ENCODE results near the gene FAM107B. TPM values are rescaled to one million over a fixed set of nuclear protein-coding genes. Genes with fewer than 3 reads are reported as not detected.
A peak's percentile ranks its signal among the peaks of the same experiment; 100 is the strongest.

Gene FAM107B
- total RNA-seq, 5 donors from 2014 or later (not counting 1 experiment from before 2014, with no cell fraction given) = 175 to 298 (median 214) TPM

- DNase-seq (no peak), ATAC-seq (replicated peaks in 1 of 4) (no peak)
- H3K4me3 Mint-ChIP-seq = no peak overlapping the region
- H3K27me3 Mint-ChIP-seq = no peaks in the 10 kb centered on the region
- Histone ChIP-seq H3K36me3 (ENCODE audit: control insufficient read depth in 2 of 2, extremely low read depth in 1 of 2, insufficient read depth in 1 of 2, low read length in 1 of 2) (no peaks in the 10 kb centered on the region), H3K4me3 (ENCODE audit: control insufficient read depth in 1 of 2, extremely low read depth in 1 of 2, low read length in 1 of 2) (no peak overlapping the region), H3K9me3 (no peaks in the 10 kb centered on the region), H3K27me3 (replicated peaks in 1 of 2; ENCODE audit: control insufficient read depth in 2 of 2, extremely low read depth in 1 of 2, insufficient read depth in 2 of 2, low read length in 1 of 2) (no peaks in the 10 kb centered on the region), H3K4me1 (ENCODE audit: control insufficient read depth in 1 of 2, extremely low read depth in 1 of 2, insufficient read depth in 2 of 2, low read length in 2 of 2) (peaks cover 0 to 7% of the 10 kb centered on the region in 2 experiments), H3K27ac (ENCODE audit: low read length) (no peak overlapping the region)
- POLR2A ChIA-PET = no interaction called here
- no peaks in the 10 kb centered on the region for H3K9me3 Mint-ChIP-seq
- H3K36me3 Mint-ChIP-seq = no peaks in the 10 kb centered on the region
- 89% methylated on average over 3 of the region's 5 CpGs for WGBS (ENCODE audit: insufficient coverage)
- H3K27ac Mint-ChIP-seq = peak overlapping the region in 1 of 2 donors; percentile 52
- peaks cover 8 to 15% (median 8%) of the 10 kb centered on the region in 3 donors for H3K4me1 Mint-ChIP-seq
- CTCF ChIA-PET = interaction anchor here (0.6 to 1.1 kb wide), 8 partner anchors 44 to 609 kb away, joined by 3 to 6 read pairs (median 3); no protein-coding TSS in a partner anchor
Observed at GRCh38 chr10:14499601-14499904, 275.1 kb downstream of the FAM107B start.

GRCh38 chr10:14498326-14498725 lies 276.4 kb downstream of the FAM107B start:
- POLR2A ChIA-PET = interaction anchor here in 1 of 2 donors (0.7 kb wide), 1 partner anchor 12 kb away, joined by 3 read pairs; no protein-coding TSS in a partner anchor
- DNase-seq = no peak
- Histone ChIP-seq H3K36me3 (ENCODE audit: control insufficient read depth in 2 of 2, extremely low read depth in 1 of 2, insufficient read depth in 1 of 2, low read length in 1 of 2) (no peaks in the 10 kb centered on the region), H3K27me3 (replicated peaks in 1 of 2; ENCODE audit: control insufficient read depth in 2 of 2, extremely low read depth in 1 of 2, insufficient read depth in 2 of 2, low read length in 1 of 2) (no peaks in the 10 kb centered on the region), H3K4me1 (ENCODE audit: control insufficient read depth in 1 of 2, extremely low read depth in 1 of 2, insufficient read depth in 2 of 2, low read length in 2 of 2) (peaks cover 0 to 7% of the 10 kb centered on the region in 2 experiments), H3K27ac (ENCODE audit: low read length) (no peak overlapping the region), H3K9me3 (no peaks in the 10 kb centered on the region), H3K4me3 (ENCODE audit: control insufficient read depth in 1 of 2, extremely low read depth in 1 of 2, low read length in 1 of 2) (no peak overlapping the region)
- Mint-ChIP-seq H3K27ac (no peak overlapping the region), H3K4me1 (peaks cover 8 to 13% (median 8%) of the 10 kb centered on the region in 3 donors), H3K4me3 (no peak overlapping the region), H3K9me3 (no peaks in the 10 kb centered on the region), H3K36me3 (no peaks in the 10 kb centered on the region), H3K27me3 (no peaks in the 10 kb centered on the region)
- CTCF ChIA-PET = interaction anchor here (0.5 to 2.0 kb wide), 11 partner anchors 40 to 871 kb away, joined by 3 to 10 read pairs (median 4); no protein-coding TSS in a partner anchor
- ATAC-seq (replicated peaks in 1 of 4) = no peak
- WGBS (ENCODE audit: insufficient coverage) = no CpG with 5 or more reads among the region's 7 CpGs

GRCh38 chr10:14491811-14492210 lies 282.9 kb downstream of the FAM107B start:
- no peak overlapping the region for H3K27ac Mint-ChIP-seq
- Histone ChIP-seq H3K9me3 (no peaks in the 10 kb centered on the region), H3K4me1 (ENCODE audit: control insufficient read depth in 1 of 2, extremely low read depth in 1 of 2, insufficient read depth in 2 of 2, low read length in 2 of 2) (no peaks in the 10 kb centered on the region), H3K27ac (ENCODE audit: low read length) (no peak overlapping the region), H3K36me3 (ENCODE audit: control insufficient read depth in 2 of 2, extremely low read depth in 1 of 2, insufficient read depth in 1 of 2, low read length in 1 of 2) (no peaks in the 10 kb centered on the region), H3K4me3 (ENCODE audit: control insufficient read depth in 1 of 2, extremely low read depth in 1 of 2, low read length in 1 of 2) (no peak overlapping the region), H3K27me3 (replicated peaks in 1 of 2; ENCODE audit: control insufficient read depth in 2 of 2, extremely low read depth in 1 of 2, insufficient read depth in 2 of 2, low read length in 1 of 2) (peaks cover 0 to 4% of the 10 kb centered on the region in 2 experiments)
- POLR2A ChIA-PET = no interaction called here
- 80% methylated on average over 1 of the region's 5 CpGs for WGBS (ENCODE audit: insufficient coverage)
- no peak overlapping the region for H3K4me3 Mint-ChIP-seq
- H3K36me3 Mint-ChIP-seq = no peaks in the 10 kb centered on the region
- DNase-seq (no peak), ATAC-seq (replicated peaks in 1 of 4) (no peak)
- H3K9me3 Mint-ChIP-seq = no peaks in the 10 kb centered on the region
- H3K4me1 Mint-ChIP-seq = no peaks in the 10 kb centered on the region
- H3K27me3 Mint-ChIP-seq = peaks cover 8 to 13% of the 10 kb centered on the region in 2 donors
- CTCF ChIA-PET = interaction anchor here in 1 of 2 donors (0.7 kb wide), 1 partner anchor 346 kb away, joined by 3 read pairs; the partner anchor contains the start of genes CDNF, HSPA14 and MSANTD7

GRCh38 chr10:14489522-14490177 lies 285.0 kb downstream of the FAM107B start:
- no peak overlapping the region for H3K27ac Mint-ChIP-seq
- Histone ChIP-seq H3K27me3 (replicated peaks in 1 of 2; ENCODE audit: control insufficient read depth in 2 of 2, extremely low read depth in 1 of 2, insufficient read depth in 2 of 2, low read length in 1 of 2) (peaks cover 0 to 10% of the 10 kb centered on the region in 2 experiments), H3K9me3 (no peaks in the 10 kb centered on the region), H3K27ac (ENCODE audit: low read length) (no peak overlapping the region), H3K4me3 (ENCODE audit: control insufficient read depth in 1 of 2, extremely low read depth in 1 of 2, low read length in 1 of 2) (no peak overlapping the region), H3K36me3 (ENCODE audit: control insufficient read depth in 2 of 2, extremely low read depth in 1 of 2, insufficient read depth in 1 of 2, low read length in 1 of 2) (no peaks in the 10 kb centered on the region), H3K4me1 (ENCODE audit: control insufficient read depth in 1 of 2, extremely low read depth in 1 of 2, insufficient read depth in 2 of 2, low read length in 2 of 2) (no peaks in the 10 kb centered on the region)
- POLR2A ChIA-PET = no interaction called here
- CTCF ChIA-PET = no interaction called here
- H3K4me1 Mint-ChIP-seq = no peaks in the 10 kb centered on the region
- peaks cover 20% of the 10 kb centered on the region in 2 donors for H3K27me3 Mint-ChIP-seq
- no peaks in the 10 kb centered on the region for H3K36me3 Mint-ChIP-seq
- ATAC-seq (replicated peaks in 1 of 4) (no peak), DNase-seq (no peak)
- H3K9me3 Mint-ChIP-seq = no peaks in the 10 kb centered on the region
- H3K4me3 Mint-ChIP-seq = no peak overlapping the region
- WGBS (ENCODE audit: insufficient coverage) = no CpG with 5 or more reads among the region's 1 CpG

- Mint-ChIP-seq H3K36me3 (no peaks in the 10 kb centered on the region), H3K4me1 (no peaks in the 10 kb centered on the region), H3K27me3 (peaks cover 31 to 32% of the 10 kb centered on the region in 2 donors), H3K4me3 (no peak overlapping the region), H3K9me3 (no peaks in the 10 kb centered on the region), H3K27ac (no peak overlapping the region)
- no peak overlapping the region for H3K27ac ChIP-seq (ENCODE audit: low read length)
- no peaks in the 10 kb centered on the region for H3K36me3 ChIP-seq (ENCODE audit: control insufficient read depth in 2 of 2, extremely low read depth in 1 of 2, insufficient read depth in 1 of 2, low read length in 1 of 2)
- H3K9me3 ChIP-seq = no peaks in the 10 kb centered on the region
- WGBS (ENCODE audit: insufficient coverage) = 79% methylated on average over 2 of the region's 6 CpGs
- peaks cover 0 to 16% of the 10 kb centered on the region in 2 experiments for H3K27me3 ChIP-seq (replicated peaks in 1 of 2; ENCODE audit: control insufficient read depth in 2 of 2, extremely low read depth in 1 of 2, insufficient read depth in 2 of 2, low read length in 1 of 2)
- ChIA-PET CTCF (interaction anchor here in 1 of 2 donors (0.7 kb wide), 1 partner anchor 303 kb away, joined by 3 read pairs; no protein-coding TSS in a partner anchor), POLR2A (interaction anchor here in 1 of 2 donors (0.7 kb wide), 1 partner anchor 291 kb away, joined by 3 read pairs; no protein-coding TSS in a partner anchor)
- no peak overlapping the region for H3K4me3 ChIP-seq (ENCODE audit: control insufficient read depth in 1 of 2, extremely low read depth in 1 of 2, low read length in 1 of 2)
- no peak for DNase-seq
- no peaks in the 10 kb centered on the region for H3K4me1 ChIP-seq (ENCODE audit: control insufficient read depth in 1 of 2, extremely low read depth in 1 of 2, insufficient read depth in 2 of 2, low read length in 2 of 2)
- no peak for ATAC-seq (replicated peaks in 1 of 4)
Observed at GRCh38 chr10:14487488-14487883, 287.2 kb downstream of the FAM107B start.

GRCh38 chr10:14486777-14487487 lies 287.8 kb downstream of the FAM107B start:
- H3K27ac Mint-ChIP-seq = no peak overlapping the region
- DNase-seq = no peak
- H3K4me1 ChIP-seq (ENCODE audit: control insufficient read depth in 1 of 2, extremely low read depth in 1 of 2, insufficient read depth in 2 of 2, low read length in 2 of 2) = no peaks in the 10 kb centered on the region
- H3K9me3 Mint-ChIP-seq = no peaks in the 10 kb centered on the region
- no peak for ATAC-seq (replicated peaks in 1 of 4)
- 81% methylated on average over 8 of the region's 13 CpGs for WGBS (ENCODE audit: insufficient coverage)
- no peaks in the 10 kb centered on the region for H3K36me3 Mint-ChIP-seq
- peaks cover 0 to 17% of the 10 kb centered on the region in 2 experiments for H3K27me3 ChIP-seq (replicated peaks in 1 of 2; ENCODE audit: control insufficient read depth in 2 of 2, extremely low read depth in 1 of 2, insufficient read depth in 2 of 2, low read length in 1 of 2)
- H3K4me3 ChIP-seq (ENCODE audit: control insufficient read depth in 1 of 2, extremely low read depth in 1 of 2, low read length in 1 of 2) = no peak overlapping the region
- H3K27ac ChIP-seq (ENCODE audit: low read length) = no peak overlapping the region
- H3K27me3 Mint-ChIP-seq = peaks cover 31 to 32% of the 10 kb centered on the region in 2 donors
- ChIA-PET POLR2A (interaction anchor here in 1 of 2 donors (0.5 kb wide), 1 partner anchor 12 kb away, joined by 3 read pairs; no protein-coding TSS in a partner anchor), CTCF (interaction anchor here (0.6 to 0.7 kb wide), 2 partner anchors 302 to 795 kb away, joined by 3 read pairs; no protein-coding TSS in a partner anchor)
- H3K36me3 ChIP-seq (ENCODE audit: control insufficient read depth in 2 of 2, extremely low read depth in 1 of 2, insufficient read depth in 1 of 2, low read length in 1 of 2) = no peaks in the 10 kb centered on the region
- H3K4me1 Mint-ChIP-seq = no peaks in the 10 kb centered on the region
- H3K4me3 Mint-ChIP-seq = no peak overlapping the region
- no peaks in the 10 kb centered on the region for H3K9me3 ChIP-seq

Data from T-cell (primary cell).